GM18868 (cell line): ENCODE measurements around the gene FAAP20.

Experiments used
- ATAC-seq: cut with Tn5 transposase; IDR thresholded peaks from one replicate; pipeline ENCODE4 v1.9.1; 2021; ENCODE audit warnings: mild to moderate bottlenecking, moderate library complexity; ENCODE audit not compliant: unreplicated experiment

FAAP20 gene

DNA sequence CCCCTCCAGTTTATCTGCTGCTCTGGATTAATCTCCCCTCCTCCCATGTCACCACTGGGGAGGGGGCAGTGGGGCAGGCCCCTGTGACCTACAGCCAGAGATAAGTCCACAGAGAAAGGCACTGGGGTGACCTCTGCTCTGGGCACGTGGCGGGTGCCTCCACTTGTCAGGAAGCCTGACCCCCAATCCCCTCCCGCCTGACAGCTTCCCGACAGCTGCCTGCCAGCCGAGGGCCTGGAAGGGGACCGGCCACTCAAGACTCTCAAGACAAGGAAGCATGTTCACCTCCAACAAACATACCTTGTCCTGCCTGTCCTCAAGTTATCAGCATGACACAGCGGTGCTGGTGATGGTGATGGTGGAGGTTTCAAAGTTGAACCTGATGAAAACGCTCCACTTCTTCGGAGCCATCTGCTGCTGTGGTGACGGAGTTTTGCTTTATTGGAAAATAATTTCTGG is 3.2 kb upstream of the FAAP20 start:
- ATAC-seq, result no peak

DNA sequence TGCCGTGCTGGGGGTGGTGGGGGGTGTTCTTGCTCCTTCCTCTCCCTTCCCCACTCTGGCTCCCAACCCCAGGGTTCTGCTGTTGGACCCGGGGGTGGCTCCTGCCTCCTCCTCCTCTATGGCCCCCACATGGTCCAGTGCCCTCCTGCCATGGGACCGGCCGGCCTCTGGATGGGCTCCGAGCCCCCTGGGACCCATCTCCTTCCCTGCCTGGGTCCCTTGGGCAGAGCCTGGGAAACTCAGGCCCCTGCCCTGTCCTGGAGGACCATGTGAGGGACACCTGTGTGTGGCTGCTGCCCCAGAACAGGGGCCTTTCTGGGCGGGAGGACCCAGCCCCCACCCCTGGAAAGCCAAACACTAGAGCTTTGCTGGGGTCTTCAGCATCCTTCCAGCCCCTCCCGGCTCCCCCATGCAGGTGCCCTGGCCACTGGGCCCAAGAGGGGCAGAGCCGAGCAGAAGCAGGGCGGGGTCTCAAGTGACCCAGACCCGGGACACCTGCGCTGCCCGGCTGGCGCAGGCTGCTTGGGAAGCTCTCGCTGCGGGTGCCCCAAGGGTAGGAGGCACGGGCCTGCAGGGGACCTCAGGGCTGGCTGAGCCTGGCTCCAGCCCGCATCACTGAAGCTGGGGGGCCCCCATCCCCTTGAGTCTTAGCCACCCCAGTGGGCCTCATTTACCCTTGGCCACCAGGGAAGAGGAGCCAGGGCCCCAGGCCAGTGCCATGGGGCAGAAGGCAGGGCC is 2.5 kb upstream of the FAAP20 start:
- no peak for ATAC-seq

DNA sequence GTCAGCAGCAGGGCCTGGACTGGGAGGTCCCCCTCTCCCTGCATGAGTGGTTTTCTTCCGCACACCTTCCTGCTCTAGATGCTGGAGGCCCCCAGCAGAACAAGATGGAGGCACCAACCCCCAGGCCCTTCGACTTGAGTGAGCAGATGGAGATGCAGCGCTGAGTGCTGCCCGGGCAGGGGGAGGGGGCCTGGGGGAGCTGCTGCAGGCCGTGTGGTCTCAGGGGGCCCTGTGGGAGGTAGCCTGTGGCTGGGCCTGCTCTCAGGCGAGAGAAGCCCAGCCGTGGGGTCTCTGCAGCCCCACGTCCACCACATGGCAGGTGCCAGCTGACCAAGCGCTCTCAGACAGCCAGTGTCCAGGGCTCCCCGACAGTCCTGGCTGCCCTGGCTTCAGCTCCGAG is 1.2 kb upstream of the FAAP20 start:
- ATAC-seq, result no peak

DNA sequence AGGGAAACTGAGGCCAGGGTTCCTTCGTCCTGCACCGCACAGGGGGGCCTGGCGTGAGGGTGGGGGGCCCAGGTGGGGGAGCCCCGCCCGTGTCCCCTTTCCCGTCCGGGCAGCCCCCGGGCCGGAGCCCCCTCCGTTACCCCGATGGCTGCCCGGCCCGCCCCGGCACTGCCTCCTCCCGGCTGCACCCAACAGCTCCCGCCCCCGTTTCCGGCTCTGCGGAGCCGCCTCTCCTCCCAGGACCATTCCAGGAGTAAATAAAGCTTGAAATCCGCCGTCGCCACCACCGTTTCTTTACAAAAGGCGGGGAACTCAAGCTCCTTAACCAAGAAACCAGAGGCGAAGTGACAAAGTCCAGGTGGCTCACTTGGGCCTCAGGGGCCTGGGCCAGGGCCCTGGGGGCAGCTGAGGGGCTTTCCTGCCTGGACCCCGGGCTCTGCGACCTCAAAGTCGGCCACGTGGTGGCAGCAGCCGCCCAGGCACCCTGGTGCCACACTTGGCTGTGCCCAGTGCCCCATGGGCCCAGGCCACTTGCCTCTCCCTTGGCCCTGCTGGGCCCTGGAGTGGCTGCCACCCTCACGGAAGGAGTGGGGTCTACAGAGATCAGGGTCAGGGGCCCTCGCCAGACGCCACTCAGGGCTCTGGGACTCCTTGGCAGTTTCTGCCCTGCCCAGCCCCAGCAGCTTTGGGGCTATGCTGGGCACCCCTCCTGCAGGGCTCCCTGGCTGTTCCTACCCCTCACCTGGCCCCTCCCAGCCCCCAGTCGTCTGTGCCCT is 514 bp upstream of the FAAP20 start:
- peak; percentile 73 for ATAC-seq

DNA sequence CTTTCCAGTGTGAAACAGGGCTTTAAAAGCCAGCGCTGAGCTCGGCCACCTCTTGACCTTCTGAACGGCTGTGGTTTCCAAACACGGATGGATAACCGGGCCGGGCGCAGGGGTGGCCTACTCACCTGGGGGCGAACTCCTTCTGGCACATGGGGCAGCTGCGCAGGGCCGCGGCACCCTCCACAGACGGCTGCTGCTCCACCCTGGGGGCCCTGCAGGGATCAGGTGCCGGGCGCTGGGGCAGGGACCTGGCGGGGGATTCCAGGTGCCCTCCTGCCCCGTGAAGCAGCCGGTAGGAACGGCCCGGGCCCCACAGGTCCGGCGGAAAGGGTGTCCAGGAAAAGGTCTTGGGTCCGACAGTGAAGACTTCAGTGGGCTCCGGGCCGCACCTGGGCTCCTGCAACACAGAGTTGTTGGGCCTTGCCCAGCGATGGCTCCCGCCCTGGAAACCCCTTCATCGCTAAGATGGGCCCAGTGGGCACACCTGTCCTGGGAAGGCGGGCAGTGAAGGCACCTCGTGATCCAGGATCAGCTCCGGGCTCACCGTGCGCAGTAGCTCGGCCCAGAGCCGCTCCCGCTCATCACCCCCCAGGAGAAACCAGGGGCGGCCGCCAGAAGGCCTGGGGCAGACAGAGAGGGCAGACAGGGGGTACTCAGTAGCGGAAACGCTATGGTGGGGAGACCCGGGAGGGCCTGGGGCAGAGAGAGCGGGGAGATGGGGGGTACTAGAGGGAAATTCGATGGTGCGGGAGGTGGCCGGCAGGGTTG is 874 bp downstream of the FAAP20 start:
- ATAC-seq, result no peak

DNA sequence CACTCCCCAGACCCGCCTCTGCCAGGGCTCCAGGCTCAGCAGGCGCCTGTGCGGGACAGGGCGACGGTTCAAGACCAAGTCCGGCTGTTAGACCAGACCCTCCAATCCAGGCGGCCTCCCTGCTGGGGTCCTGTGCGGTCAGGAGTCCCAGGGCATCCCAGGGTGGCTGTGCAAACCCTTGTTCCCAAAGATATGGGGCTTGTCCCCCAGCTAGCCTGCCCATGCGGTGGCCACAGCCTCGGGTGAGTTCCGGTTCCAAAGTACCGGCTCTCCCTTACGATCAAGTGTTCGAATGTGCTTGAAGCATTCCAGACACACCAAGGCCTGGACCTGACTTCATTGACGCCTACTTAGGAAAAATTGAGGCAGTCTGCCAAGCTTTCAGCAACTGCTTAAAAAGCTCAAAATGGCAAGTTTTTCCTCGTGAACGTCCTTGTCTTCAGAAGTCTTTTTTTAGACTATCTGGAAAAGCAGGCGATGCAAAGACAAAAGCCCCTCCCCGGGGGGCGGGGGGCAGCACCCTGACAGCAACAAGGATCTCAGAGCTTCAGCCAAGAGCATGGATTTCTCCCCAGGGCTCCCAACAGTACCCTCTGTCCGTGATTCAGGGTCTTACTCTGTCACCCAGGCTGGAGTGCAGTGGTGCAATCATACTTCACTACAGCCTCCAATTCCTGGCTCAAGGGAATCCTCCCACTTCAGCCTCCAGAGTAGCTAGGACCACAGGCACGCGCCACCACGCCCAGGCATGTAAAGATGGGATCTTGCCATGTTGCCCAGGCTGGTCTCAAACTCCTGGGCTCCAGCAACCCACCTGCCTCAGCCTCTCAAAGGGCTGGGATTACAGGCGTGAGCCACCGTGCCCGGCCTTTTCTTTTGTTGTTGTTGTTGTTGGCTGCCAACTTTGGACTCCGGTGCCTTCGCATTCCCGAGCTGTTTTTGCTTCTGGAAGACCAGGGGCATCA is 2.3 kb downstream of the FAAP20 start:
- ATAC-seq, result no peak

DNA sequence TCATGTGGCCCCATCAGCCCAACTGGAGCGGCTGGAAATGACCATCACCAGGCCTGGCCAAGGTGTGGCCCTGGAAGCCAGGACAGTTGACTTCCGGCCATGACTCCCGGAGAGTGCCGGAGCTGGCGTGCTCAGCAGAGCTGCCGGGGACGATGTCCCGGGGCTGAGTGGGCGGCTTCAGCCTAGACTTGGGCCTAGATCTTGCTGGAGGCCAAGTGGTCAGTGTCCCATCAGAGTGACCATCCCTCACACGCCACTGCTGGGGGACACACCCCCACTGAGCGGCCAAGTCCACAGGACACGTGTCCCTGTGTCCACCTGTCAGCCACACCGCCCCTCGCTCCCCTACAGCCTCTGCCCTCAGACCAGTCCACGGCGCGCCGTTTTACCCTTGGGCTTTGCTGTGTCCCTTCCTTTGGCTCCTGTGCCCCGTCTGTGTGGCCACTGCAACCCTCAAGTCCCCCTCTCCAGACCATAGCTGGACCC is 4.0 kb downstream of the FAAP20 start:
- ATAC-seq, result no peak

DNA sequence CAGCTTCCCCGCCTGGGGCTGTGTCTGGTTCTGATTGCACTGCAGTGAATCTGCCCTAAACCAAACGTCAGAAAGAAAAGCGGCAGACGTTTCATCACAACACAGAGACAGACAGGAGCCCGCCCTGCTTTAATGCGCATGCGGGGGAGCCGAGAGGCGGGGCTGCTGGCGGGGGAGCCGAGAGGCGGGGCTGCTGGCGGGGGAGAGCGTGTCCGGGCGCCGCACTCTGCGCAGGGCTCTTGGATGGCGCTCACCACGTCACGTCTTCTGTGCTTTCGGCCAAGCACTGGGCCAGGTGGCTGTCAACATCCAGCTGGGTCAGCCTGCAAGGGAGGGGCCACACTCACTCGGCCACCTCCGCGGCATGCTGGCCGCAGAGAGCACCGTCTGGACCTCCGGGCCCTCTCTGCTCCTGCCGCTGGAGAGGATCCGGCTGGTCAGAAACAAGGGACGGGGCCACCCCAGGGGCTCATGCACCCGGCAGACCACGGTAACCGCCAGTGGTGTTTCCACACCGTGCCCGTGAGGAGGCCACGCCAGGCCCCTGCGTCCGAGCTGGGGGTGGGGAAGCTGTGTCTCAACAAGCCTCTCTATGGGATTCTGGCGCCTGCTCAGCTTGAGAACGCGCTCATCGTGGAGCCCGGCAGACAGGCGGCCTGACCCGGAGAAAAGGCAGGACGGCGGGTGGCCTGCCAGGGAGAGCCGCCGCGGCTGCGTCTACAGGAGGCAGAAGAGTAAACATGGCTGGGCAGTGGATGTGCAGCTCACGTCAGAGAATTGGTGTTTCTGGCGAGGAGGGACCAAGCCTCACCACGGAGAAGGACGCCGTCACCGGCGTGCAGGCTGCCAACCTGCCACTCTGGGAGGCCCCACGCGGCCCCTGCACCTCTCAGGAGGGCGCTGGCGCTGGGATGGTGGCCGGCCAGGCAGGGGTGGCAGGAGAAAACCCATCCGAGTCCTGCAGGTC is 4.8 kb downstream of the FAAP20 start:
- no peak for ATAC-seq

DNA sequence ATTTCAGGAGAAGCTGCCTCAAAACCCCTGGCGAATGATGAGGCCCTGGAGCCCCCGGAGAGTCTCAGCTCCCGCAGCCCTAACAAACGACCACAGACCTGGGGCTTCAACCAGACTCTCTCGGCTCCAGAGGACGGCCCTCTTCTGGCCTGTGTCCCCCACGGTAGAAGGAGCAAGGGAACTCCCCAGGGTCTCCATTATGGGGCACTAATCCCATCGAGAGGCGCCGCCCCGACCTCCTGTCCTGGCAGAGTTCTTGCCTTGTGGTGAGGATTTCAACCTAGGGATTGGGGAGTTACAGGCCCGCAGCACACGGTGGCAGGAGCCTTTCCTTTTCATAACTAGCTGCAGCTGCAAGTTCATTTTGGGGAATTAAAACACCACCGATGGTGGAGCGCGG is 6.2 kb downstream of the FAAP20 start:
- ATAC-seq, result no peak

DNA sequence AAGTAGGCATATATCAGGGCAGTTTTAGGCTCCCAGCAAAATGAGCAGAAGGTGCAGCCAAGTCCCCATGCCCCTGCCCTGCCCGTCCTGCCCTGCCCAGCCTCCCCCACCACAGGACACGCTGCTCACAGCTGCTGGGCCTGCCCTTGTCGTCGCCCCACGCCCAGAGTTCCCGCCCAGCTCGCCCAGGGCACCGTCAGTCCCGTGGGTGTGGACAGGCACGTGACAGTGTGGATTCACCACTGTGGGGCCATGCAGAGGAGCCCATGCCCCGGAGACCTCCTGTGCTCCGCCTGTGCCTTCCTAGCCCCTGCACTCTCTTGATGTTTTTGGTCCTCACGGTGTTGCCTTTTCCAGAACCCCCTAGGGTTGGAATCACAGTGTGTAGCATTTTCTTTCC is 7.0 kb downstream of the FAAP20 start:
- ATAC-seq, result no peak

DNA sequence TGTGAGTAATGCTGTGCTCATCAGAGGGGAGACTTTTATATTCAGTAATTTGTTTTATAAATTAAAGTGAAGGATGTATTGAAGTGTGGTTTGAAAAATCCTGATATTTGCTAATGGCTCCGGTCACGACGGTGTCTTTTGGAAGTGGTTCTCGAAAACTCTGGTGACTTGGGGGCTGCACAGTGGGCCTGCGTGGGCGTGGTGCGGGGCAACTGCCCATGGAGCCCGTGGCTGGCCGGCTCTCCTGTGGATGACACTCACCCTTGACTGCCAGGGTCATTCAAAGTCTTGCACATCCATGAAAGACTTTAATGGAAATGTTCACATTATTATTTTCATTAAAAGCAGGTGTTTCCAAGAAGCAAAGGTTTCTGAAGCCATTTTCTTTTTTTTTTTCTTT is 7.7 kb downstream of the FAAP20 start:
- ATAC-seq, result no peak

DNA sequence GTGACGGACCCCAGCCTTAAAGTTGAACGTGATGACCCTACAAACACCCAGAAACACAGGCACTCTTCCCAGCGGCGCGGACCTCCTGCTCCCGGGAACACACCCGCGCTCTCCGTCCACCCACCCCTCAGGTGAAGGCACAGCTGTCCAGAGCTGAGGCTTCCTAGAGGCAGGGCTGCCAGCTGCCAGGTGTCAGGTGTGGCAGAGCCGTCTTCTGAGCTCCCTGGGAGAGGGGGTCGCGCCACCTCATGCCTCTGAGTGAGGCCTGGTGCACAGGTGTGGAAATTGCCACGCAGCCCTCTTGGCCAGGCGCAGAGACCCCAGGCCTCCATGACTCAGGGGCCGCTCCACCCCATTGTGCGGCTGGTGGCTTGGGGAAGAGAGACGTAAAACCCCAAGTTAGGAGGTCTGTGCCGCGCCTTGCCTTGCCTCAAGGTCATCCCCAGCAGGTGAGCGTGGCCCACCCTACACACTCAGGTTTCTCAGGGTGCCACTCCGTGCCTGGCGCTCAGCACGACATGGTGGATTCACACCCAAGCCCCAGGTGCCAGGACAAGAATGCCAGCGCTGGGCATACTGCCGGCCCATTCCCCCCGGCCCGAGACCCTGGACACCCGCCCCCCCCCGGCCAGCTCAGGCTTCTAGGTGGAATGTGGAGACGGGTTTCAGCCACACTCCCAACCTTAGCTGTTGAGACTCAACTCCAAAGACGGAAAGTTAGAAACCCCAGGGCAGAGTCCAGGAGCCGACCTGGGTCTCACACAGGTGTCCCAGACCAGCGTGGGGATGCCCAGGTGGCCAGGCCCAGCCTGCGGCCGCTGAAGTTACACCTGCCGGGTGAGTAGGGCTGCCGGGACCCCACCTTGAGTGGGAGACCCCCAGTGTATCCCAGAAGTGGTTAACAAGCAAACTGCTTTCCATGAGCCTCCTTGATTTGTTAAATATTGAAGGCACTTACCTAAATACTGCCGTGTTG is 8.4 kb downstream of the FAAP20 start:
- ATAC-seq, result no peak

DNA sequence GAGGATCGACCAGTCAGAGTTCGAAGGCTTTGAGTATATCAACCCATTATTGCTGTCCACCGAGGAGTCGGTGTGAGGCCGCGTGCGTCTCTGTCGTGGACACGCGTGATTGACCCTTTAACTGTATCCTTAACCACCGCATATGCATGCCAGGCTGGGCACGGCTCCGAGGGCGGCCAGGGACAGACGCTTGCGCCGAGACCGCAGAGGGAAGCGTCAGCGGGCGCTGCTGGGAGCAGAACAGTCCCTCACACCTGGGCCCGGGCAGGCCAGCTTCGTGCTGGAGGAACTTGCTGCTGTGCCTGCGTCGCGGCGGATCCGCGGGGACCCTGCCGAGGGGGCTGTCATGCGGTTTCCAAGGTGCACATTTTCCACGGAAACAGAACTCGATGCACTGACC is 9.6 kb downstream of the FAAP20 start:
- no peak for ATAC-seq

DNA sequence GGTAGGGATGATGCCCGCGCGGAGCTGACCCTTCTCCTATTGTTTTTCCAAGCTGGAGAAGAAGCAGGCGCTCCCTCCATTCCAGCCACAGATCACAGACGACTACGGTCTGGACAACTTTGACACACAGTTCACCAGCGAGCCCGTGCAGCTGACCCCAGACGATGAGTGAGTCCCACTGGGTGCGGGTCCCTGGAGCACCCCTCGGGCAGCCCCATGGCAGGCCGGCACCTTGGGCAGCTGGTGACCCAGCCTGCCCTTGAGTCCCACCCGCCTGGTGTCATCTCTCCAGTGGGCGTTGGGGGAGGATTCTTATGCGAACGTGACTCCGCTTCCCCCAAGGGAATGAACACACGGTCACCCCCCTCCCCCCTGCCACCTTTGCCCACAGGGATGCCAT is 10.0 kb downstream of the FAAP20 start:
- ATAC-seq, result no peak

DNA sequence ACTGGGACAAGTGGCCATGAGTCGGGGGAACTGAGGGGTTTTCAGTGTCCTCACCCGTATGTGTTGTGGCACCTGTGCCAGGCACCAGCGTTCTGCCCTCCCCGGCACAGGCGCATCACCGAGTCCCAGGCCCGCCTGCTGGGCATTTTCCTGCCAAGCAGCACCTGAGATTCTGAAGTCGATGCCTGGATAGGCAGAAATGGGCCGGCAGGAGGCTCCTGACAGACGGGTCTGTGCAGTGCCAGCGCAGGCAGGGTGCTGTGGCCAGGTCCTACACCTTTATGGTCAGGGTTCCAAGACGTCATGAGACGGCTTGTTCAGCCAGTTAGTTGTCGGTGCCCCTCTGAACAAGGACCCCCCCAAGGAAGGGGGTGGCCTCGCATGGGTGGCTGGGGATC is 10.6 kb downstream of the FAAP20 start:
- ATAC-seq, result no peak

DNA sequence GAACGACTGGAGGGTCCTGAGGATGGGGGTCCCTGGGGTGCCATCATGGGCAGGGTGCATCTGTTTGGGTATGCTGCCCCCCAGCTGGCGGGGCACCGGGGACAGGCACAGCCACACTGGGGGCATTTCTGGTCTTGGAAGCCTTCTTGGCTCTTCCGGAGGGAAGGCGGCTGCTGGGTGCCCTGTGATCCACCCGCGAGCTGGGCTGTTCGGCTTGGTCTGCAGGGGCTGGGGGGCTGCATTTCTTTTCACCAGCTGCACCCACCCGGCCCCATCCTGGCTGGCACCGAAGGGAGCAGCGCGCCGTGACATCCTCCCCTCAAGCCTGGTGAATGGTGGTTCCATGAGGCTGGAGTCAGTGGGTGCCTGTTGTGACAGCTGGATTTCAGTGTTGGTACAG is 12.2 kb downstream of the FAAP20 start:
- ATAC-seq, result no peak

DNA sequence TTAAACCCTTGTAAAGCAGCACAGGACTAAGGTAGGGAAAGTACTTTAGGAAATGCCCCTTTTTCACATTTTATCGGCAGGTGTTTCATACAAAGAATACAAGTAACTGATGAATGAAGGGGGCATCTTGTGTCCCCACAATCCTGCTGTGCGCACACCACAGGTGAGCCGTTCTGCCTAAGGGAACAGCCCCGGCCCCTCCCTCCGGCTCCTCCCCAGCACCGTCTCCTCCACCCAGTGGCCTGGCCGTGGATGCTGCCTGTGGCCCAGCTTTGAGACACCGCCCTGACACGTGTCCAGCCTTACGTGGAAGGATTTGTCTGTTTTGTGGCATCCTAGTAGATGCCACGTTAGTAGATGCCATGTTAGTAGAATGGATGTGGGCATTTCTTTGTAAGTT is 12.8 kb downstream of the FAAP20 start:
- ATAC-seq, result no peak

DNA sequence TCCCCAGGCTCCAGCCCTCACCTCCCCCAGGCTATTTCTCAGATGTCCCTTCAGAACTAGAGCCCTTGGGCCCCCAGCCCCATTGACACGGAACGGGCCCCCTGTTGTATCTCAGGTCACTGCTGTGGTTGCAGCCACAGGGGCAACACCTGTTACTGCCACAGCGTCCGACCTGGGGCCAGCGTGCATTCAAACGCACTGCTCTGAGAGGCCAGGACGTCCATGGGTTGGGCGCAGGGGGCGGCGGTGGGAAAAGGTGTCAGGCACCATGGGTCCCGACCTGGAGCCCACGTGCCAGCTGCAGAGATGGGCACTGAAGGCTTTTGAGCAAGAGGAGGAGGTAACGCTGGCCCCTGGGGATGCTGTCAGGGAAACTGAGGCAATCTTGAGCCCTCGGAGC is 13.3 kb downstream of the FAAP20 start:
- ATAC-seq, result no peak
